ENCODE results near the gene NUP214.

The NUP214 gene

GRCh38 chr9:131173995-131174394 lies 48.6 kb downstream of the NUP214 start:
- FAIRE-seq = no peak
- TF ChIP-seq TAF1 (IDR thresholded peaks at IDR 0.05; ENCODE audit: borderline replicate concordance, low read depth, low read length) (no peak), POLR2A (IDR thresholded peaks at IDR 0.05; ENCODE audit: low read depth, low read length) (no peak), POLR2AphosphoS5 (IDR thresholded peaks at IDR 0.05; ENCODE audit: low read depth, low read length) (no peak)

DNA sequence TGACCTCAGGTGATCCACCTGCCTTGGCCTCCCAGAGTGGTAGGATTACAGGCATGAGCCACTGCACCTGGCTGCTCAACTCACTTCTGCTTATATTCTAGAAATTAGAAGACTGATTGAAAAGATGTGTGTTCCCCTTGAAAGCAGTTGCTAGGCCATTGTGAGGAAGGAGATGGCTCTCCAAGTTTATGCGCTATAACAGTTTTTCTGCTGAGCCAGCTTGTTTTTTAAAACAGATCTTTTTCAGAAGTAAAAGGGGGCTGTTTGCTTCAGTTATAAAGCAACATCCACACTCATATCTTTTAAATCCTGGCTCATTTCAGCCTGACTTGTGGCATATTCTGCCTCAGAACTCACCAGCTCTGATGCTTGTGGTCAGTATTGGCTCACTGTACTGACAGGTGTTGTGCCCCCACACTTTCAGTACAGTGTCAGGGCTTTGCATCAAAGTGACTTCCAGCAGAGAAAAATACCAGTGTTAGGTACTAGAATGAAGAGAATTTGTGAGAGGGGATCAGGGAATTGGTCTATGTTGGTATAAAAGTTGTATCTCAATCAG lies 49.4 kb downstream of the NUP214 start:
- no peak for FAIRE-seq
- no peak for DNase-seq (ENCODE audit: insufficient read length)
- TF ChIP-seq POLR2A (IDR thresholded peaks at IDR 0.05; ENCODE audit: low read depth, low read length) (no peak), POLR2AphosphoS5 (IDR thresholded peaks at IDR 0.05; ENCODE audit: low read depth, low read length) (no peak), TAF1 (IDR thresholded peaks at IDR 0.05; ENCODE audit: borderline replicate concordance, low read depth, low read length) (no peak)

More at GRCh38 chr9:131173995-131174394, 48.6 kb downstream of the NUP214 start:
- no peak for DNase-seq (ENCODE audit: insufficient read length)

DNA sequence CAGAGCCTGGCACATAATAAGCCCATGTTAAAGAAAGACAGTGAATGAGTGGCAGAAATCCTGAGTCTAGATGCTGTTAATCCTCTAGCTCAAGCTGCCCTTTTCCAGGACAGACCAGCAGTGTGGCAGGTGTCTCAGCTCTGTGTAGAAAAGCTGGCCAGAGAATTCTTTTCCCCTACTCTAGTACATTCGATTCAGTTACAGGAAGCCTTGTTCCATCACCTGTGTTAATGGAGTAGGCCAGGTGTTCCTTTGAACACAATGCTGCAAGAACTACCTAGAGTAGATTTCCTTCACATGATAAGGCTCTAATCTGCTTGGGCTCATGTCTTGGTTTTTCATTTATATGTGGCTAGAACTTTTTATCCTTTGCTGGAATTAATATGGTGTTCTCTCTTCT lies 52.5 kb downstream of the NUP214 start:
- TF ChIP-seq TAF1 (IDR thresholded peaks at IDR 0.05; ENCODE audit: borderline replicate concordance, low read depth, low read length) (no peak), POLR2AphosphoS5 (IDR thresholded peaks at IDR 0.05; ENCODE audit: low read depth, low read length) (no peak), POLR2A (IDR thresholded peaks at IDR 0.05; ENCODE audit: low read depth, low read length) (no peak)
- FAIRE-seq (no peak), DNase-seq (ENCODE audit: insufficient read length) (no peak)

GRCh38 chr9:131178382-131178781 lies 53.0 kb downstream of the NUP214 start:
- peak; percentile 52 for DNase-seq (ENCODE audit: insufficient read length)
- TF ChIP-seq TAF1 (IDR thresholded peaks at IDR 0.05; ENCODE audit: borderline replicate concordance, low read depth, low read length) = no peak
- no peak for TF ChIP-seq POLR2A (IDR thresholded peaks at IDR 0.05; ENCODE audit: low read depth, low read length)
- no peak for TF ChIP-seq POLR2AphosphoS5 (IDR thresholded peaks at IDR 0.05; ENCODE audit: low read depth, low read length)
- FAIRE-seq = peak; percentile 99

GRCh38 chr9:131178926-131179325 lies 53.5 kb downstream of the NUP214 start:
- TF ChIP-seq TAF1 (IDR thresholded peaks at IDR 0.05; ENCODE audit: borderline replicate concordance, low read depth, low read length) (no peak), POLR2A (IDR thresholded peaks at IDR 0.05; ENCODE audit: low read depth, low read length) (no peak)
- DNase-seq (ENCODE audit: insufficient read length) (no peak), FAIRE-seq (no peak)

- DNase-seq (ENCODE audit: insufficient read length) = no peak
- FAIRE-seq = no peak
- TF ChIP-seq POLR2AphosphoS5 (IDR thresholded peaks at IDR 0.05; ENCODE audit: low read depth, low read length) = no peak
- TF ChIP-seq POLR2A (IDR thresholded peaks at IDR 0.05; ENCODE audit: low read depth, low read length) = no peak
- TF ChIP-seq TAF1 (IDR thresholded peaks at IDR 0.05; ENCODE audit: borderline replicate concordance, low read depth, low read length) = no peak
Observed at GRCh38 chr9:131179561-131180219, 54.3 kb downstream of the NUP214 start.

DNA sequence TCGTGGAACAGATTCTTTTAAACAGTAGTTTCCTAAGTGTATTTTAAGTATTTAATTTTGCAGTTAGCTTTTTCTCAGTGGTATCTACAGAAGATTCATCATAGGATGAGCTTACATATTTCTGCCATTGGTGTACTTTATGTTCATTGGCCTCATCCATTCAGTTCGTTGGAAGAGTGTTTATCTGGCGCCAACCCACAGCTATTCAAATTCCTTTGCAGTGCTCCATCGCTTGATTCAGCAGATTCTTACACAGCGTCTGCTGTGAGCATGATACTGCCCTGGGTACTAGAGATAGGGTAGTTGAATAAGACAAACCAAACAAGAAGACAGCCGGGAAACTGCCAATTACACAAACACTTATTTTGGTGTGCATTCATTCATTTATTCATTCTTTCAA lies 55.1 kb downstream of the NUP214 start:
- FAIRE-seq (peak; percentile 48), DNase-seq (ENCODE audit: insufficient read length) (no peak)
- TF ChIP-seq POLR2A (IDR thresholded peaks at IDR 0.05; ENCODE audit: low read depth, low read length) (no peak), POLR2AphosphoS5 (IDR thresholded peaks at IDR 0.05; ENCODE audit: low read depth, low read length) (no peak), TAF1 (IDR thresholded peaks at IDR 0.05; ENCODE audit: borderline replicate concordance, low read depth, low read length) (no peak)

GRCh38 chr9:131181091-131181681 lies 55.8 kb downstream of the NUP214 start:
- no peak for DNase-seq (ENCODE audit: insufficient read length)
- TF ChIP-seq POLR2A (IDR thresholded peaks at IDR 0.05; ENCODE audit: low read depth, low read length) = no peak
- no peak for FAIRE-seq

DNA sequence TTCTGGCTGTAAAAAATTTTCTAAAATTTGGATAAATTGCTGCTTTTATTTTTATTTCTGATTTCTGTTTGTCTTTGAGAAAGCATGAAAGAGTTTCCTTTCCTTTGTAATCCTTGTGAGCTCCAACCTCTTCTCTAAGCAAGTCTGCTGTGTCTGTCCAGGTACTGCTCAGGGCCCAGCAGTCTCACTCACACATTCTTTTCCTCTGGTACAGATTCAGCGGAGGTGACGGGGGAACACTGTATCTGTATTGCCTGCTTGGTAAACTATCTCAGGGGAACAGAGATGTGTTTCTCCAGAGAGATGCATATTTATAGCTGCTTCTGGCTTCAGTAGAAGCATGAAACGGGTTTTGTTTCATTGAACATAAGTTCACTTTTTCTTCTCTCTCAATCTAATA lies 60.5 kb downstream of the NUP214 start:
- DNase-seq (ENCODE audit: insufficient read length) = no peak
- TF ChIP-seq TAF1 (IDR thresholded peaks at IDR 0.05; ENCODE audit: borderline replicate concordance, low read depth, low read length) (no peak), POLR2A (IDR thresholded peaks at IDR 0.05; ENCODE audit: low read depth, low read length) (no peak)
- no peak for FAIRE-seq

GRCh38 chr9:131186622-131187021 lies 61.2 kb downstream of the NUP214 start:
- no peak for TF ChIP-seq POLR2A (IDR thresholded peaks at IDR 0.05; ENCODE audit: low read depth, low read length)
- TF ChIP-seq POLR2AphosphoS5 (IDR thresholded peaks at IDR 0.05; ENCODE audit: low read depth, low read length) = no peak
- TF ChIP-seq TAF1 (IDR thresholded peaks at IDR 0.05; ENCODE audit: borderline replicate concordance, low read depth, low read length) = no peak
- FAIRE-seq = no peak
- no peak for DNase-seq (ENCODE audit: insufficient read length)

GRCh38 chr9:131187957-131188356 lies 62.6 kb downstream of the NUP214 start:
- TF ChIP-seq POLR2AphosphoS5 (IDR thresholded peaks at IDR 0.05; ENCODE audit: low read depth, low read length) (no peak), POLR2A (IDR thresholded peaks at IDR 0.05; ENCODE audit: low read depth, low read length) (no peak), TAF1 (IDR thresholded peaks at IDR 0.05; ENCODE audit: borderline replicate concordance, low read depth, low read length) (no peak)
- DNase-seq (ENCODE audit: insufficient read length) = no peak
- peak; percentile 77 for FAIRE-seq

- TF ChIP-seq POLR2A (IDR thresholded peaks at IDR 0.05; ENCODE audit: low read depth, low read length) (no peak), TAF1 (IDR thresholded peaks at IDR 0.05; ENCODE audit: borderline replicate concordance, low read depth, low read length) (no peak), POLR2AphosphoS5 (IDR thresholded peaks at IDR 0.05; ENCODE audit: low read depth, low read length) (no peak)
- FAIRE-seq (no peak), DNase-seq (ENCODE audit: insufficient read length) (no peak)
Observed at GRCh38 chr9:131188976-131189375, 63.6 kb downstream of the NUP214 start.
